ENCODE measurements around the gene DPYD.
A peak's percentile ranks its signal among the peaks of the same experiment; 100 is the strongest.

The DPYD gene

GRCh38 chr1:97834899-97835298 is 85.9 kb downstream of the DPYD start:
- DNase-seq, result no peak

GRCh38 chr1:97833881-97834280 is 87.0 kb downstream of the DPYD start:
- no peak for DNase-seq

GRCh38 chr1:97832481-97832880 is 88.4 kb downstream of the DPYD start:
- no peak for DNase-seq

- DNase-seq, result no peak
These were observed 92.9 kb downstream of the DPYD start for GRCh38 chr1:97827887-97828286.

GRCh38 chr1:97826820-97827219 is 94.0 kb downstream of the DPYD start:
- DNase-seq, result no peak

- DNase-seq, result no peak
These were observed 96.2 kb downstream of the DPYD start for GRCh38 chr1:97824624-97825023.

GRCh38 chr1:97824200-97824599 is 96.6 kb downstream of the DPYD start:
- no peak for DNase-seq

- no peak for DNase-seq
These were observed 100.2 kb downstream of the DPYD start for GRCh38 chr1:97820470-97821188.

GRCh38 chr1:97816927-97817326 is 103.9 kb downstream of the DPYD start:
- no peak for DNase-seq

GRCh38 chr1:97814804-97815203 is 106.0 kb downstream of the DPYD start:
- DNase-seq, result no peak

GRCh38 chr1:97814121-97814520 is 106.7 kb downstream of the DPYD start:
- no peak for DNase-seq

- no peak for DNase-seq
These were observed 108.8 kb downstream of the DPYD start for GRCh38 chr1:97812076-97812475.

GRCh38 chr1:97806996-97807520 is 113.8 kb downstream of the DPYD start:
- DNase-seq, result no peak

- DNase-seq, result no peak
These were observed 114.5 kb downstream of the DPYD start for GRCh38 chr1:97806326-97806725.

- no peak for DNase-seq
These were observed 115.7 kb downstream of the DPYD start for GRCh38 chr1:97805093-97805492.

- no peak for DNase-seq
These were observed 117.8 kb downstream of the DPYD start for GRCh38 chr1:97803026-97803425.

- no peak for DNase-seq
These were observed 118.8 kb downstream of the DPYD start for GRCh38 chr1:97802011-97802410.

GRCh38 chr1:97797403-97798183 is 123.2 kb downstream of the DPYD start:
- DNase-seq, result no peak

GRCh38 chr1:97796711-97797110 is 124.1 kb downstream of the DPYD start:
- peak; percentile 34 for DNase-seq

GRCh38 chr1:97792655-97793054 is 128.2 kb downstream of the DPYD start:
- DNase-seq, result no peak

GRCh38 chr1:97791251-97791650 is 129.6 kb downstream of the DPYD start:
- no peak for DNase-seq

- DNase-seq, result no peak
These were observed 133.6 kb downstream of the DPYD start for GRCh38 chr1:97787231-97787630.

- DNase-seq, result no peak
These were observed 136.2 kb downstream of the DPYD start for GRCh38 chr1:97784661-97785060.

GRCh38 chr1:97783751-97784150 is 137.1 kb downstream of the DPYD start:
- no peak for DNase-seq

All from NCI-H510A treated with DMSO at 0.1 percent for 48 hours (cell line).